Choroid plexus epithelial cell (primary cell): ENCODE measurements around the gene CTNNA2.

Experiments
- DNase-seq: peaks from one replicate; pipeline ENCODE4 v3.0.0-alpha.2; 2010; ENCODE audit warnings: low read depth
- H3K4me3 ChIP-seq: 2 replicates; pipeline ENCODE4 v1.5.1; 2011; ENCODE audit warnings: low read depth, mild to moderate bottlenecking, control low read depth, low read length, moderate library complexity
- CTCF ChIP-seq: conservative IDR thresholded peaks from 2 replicates; pipeline ENCODE4 v1.5.1; 2011; ENCODE audit warnings: low read depth, mild to moderate bottlenecking, control low read depth, inconsistent platforms, low read length, moderate library complexity

The CTNNA2 gene

DNA sequence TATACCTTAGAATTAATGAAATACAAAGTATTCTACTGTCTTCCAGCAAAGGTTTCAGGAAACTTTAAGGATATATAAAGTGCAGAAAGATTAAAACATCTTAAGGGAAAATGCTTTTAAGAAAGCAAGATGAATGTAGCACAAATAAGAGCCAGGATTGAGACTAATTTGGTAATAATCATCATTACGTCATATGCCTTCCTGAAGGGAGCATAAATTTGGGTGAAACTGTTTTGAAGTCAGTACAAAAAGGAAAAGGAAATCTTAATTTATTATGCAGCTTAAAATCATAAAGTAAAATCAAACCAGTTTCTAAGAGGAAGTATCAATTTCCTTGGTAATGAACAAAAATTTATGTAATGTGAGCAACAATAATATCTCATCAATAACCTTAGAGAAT is 221.7 kb downstream of the CTNNA2 start:
- no peak for DNase-seq
- no peak for TF ChIP-seq CTCF
- no peak overlapping the region for H3K4me3 ChIP-seq

DNA sequence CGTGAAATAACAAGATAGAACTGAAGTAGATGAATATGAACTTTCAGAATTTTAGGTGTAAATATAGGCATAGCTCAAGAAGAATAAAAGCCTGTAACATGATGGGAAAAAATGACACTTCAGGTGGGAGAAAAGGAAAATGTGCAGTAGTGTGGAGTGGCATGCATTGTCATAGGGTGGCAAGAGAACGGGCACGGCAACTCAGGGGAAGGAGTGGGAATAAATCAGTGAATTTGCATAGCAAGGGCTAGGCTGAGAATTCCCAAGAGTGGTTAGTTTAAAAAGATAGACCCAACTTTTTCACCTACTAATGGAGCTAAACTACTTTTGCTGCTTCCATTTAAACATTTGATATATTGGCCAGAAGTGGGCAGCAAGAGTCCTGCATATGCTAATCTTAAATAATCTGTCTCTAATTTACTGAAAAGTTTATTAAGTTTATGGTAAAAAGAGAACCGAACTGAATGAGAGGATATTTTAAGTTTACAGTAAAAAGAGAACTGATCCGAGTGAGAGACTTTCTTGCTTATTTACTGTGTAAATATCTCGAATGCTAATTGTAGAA is 228.1 kb downstream of the CTNNA2 start:
- no peak for TF ChIP-seq CTCF
- no peak overlapping the region for H3K4me3 ChIP-seq
- DNase-seq, result no peak

GRCh38 chr2:79750321-79750720 is 237.5 kb downstream of the CTNNA2 start:
- no peak for DNase-seq
- no peak overlapping the region for H3K4me3 ChIP-seq
- TF ChIP-seq CTCF, result no peak

DNA sequence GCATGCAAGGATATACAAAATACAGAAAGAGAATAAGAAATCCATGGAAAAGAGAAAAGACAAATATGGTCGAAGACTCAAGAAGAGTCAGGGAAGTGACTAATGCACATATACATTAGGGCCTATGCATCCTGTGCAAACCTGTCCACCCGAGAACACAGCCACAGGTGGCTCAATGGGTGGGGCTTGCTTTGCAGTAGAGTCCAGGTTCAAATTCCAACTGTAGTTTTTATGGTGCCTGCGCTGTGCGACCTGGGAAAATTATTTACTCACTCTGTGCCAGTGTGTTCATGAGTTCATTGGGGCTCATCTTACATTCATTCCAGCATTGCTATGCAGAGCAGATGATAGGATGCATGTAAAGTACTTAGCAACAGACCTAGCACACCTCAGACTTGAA is 244.7 kb downstream of the CTNNA2 start:
- TF ChIP-seq CTCF, result no peak
- H3K4me3 ChIP-seq, result no peak overlapping the region
- DNase-seq, result no peak

GRCh38 chr2:79758042-79758441 is 245.2 kb downstream of the CTNNA2 start:
- no peak for TF ChIP-seq CTCF

DNA sequence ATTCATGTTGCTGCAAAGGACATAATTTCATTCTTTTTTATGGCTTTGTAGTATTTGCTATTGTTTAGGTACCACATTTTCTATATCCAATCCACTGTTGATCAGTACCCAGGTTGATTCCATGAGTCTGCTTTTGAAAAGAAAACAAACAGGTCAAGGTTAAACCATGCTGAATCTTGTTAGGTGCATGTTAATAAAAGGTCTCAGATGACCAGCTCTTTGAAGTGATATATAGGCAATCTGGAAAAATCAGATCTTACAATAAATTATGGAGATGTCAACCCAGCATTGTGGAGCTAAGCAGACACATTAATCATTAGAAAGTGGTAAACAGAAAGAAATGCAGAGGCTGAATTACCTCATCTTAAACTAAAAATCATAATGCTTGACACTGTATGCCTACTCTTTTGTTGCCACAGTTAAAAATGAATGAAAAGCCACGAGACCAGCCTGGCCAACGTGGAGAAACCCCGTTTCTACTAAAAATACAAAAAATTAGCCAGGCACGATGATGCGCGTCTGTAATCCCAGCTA is 246.0 kb downstream of the CTNNA2 start:
- no peak for DNase-seq
- no peak overlapping the region for H3K4me3 ChIP-seq
- TF ChIP-seq CTCF, result no peak

More at GRCh38 chr2:79758042-79758441, 245.2 kb downstream of the CTNNA2 start:
- no peak for DNase-seq
- H3K4me3 ChIP-seq, result no peak overlapping the region

DNA sequence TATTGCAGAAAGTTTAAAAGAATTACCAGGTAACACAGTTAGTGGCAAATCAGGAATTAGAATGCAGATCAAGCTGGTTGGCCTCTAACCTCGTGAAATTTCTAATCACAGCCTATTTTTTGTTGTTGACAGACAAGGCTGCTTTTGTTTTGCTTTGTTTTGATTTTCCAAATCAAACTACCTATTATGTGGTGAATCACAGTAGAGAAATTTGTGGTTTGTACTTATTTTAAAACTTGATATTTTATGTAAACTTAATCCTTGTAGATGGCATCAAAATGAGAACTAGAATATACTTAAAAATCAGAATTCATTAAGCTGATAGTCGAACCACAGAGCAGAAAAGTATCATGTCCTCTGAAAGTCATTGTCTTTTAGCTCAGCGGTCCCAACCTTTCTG is 258.1 kb downstream of the CTNNA2 start:
- no peak for TF ChIP-seq CTCF
- no peak for DNase-seq
- H3K4me3 ChIP-seq, result no peak overlapping the region
